Endothelial cell (in vitro differentiated cells): ENCODE data around the gene TRPC4AP. TPM values are rescaled to one million over a fixed set of nuclear protein-coding genes. Genes with fewer than 3 reads are reported as not detected.

Experiments
- DNase-seq: peaks from one replicate; pipeline ENCODE4 v3.0.0; 2021; ENCODE audit warnings: low spot score
- H3K27ac Mint-ChIP-seq: one replicate; pipeline ENCODE4 v1.8.0; 2021; ENCODE audit warnings: mixed read lengths, inconsistent platforms; ENCODE audit not compliant: unreplicated experiment
- H3K27me3 Mint-ChIP-seq: one replicate; pipeline ENCODE4 v1.8.0; 2021; ENCODE audit warnings: mild to moderate bottlenecking, moderate library complexity, mixed read lengths, inconsistent platforms; ENCODE audit not compliant: unreplicated experiment
- H3K36me3 Mint-ChIP-seq: one replicate; pipeline ENCODE4 v1.8.0; 2021; ENCODE audit warnings: mild to moderate bottlenecking, low read depth, mixed read lengths, inconsistent platforms; ENCODE audit not compliant: unreplicated experiment
- H3K4me1 Mint-ChIP-seq: one replicate; pipeline ENCODE4 v1.8.0; 2021; ENCODE audit warnings: mild to moderate bottlenecking, mixed read lengths, inconsistent platforms; ENCODE audit not compliant: unreplicated experiment
- H3K4me3 Mint-ChIP-seq: one replicate; pipeline ENCODE4 v1.8.0; 2021; ENCODE audit warnings: mild to moderate bottlenecking, mixed read lengths, inconsistent platforms; ENCODE audit not compliant: unreplicated experiment
- H3K9me3 Mint-ChIP-seq: one replicate; pipeline ENCODE4 v1.8.0; 2021; ENCODE audit warnings: mixed read lengths, inconsistent platforms; ENCODE audit not compliant: unreplicated experiment
- long read RNA-seq: library from polyadenylated mRNA; unstranded; transcript quantifications from one replicate; pipeline ENCODE4 v2.0.0, GENCODE V29; 2020; ENCODE audit not compliant: unreplicated experiment
- total RNA-seq: library from RNA; stranded (reverse); fragmentation: NEBNext Ultra II Directional; extraction: Animal tissue kit (Norgen Biotek cat#: 25700); gene quantifications from one replicate; pipeline ENCODE4 v1.2.1, GENCODE V29; 2021; ENCODE audit not compliant: unreplicated experiment
- TF ChIP-seq, protein P1 (sequence below): fragments of 200-600 bp; sonication (generic); IDR thresholded peaks from one replicate; pipeline ENCODE4 v1.5.0; 2021; ENCODE audit warnings: antibody characterized with exemption; ENCODE audit not compliant: unreplicated experiment

TRPC4AP gene
- 109 TPM for total RNA-seq
- long read RNA-seq, transcript TRPC4AP-202 (19 exons, 3,138 nt): minor isoform, 28 of 88 reads
- long read RNA-seq, transcript TRPC4AP-201 (19 exons, 3,226 nt): major isoform, 45 of 88 reads
- long read RNA-seq, partial matches to known transcripts: 10 of 88 reads
- long read RNA-seq, other reads (novel, unspliced or antisense): 5 of 88 reads

- Mint-ChIP-seq H3K4me3 (peak within 1 kb of the TSS; percentile 94), H3K27ac (peak within 1 kb of the TSS; percentile 86), H3K36me3 (peaks cover 8% of the 10 kb centered on the region), H3K27me3 (peaks cover 8% of the 10 kb centered on the region), H3K4me1 (peaks cover 23% of the 10 kb centered on the region), H3K9me3 (no peaks in the 10 kb centered on the region)
- TF ChIP-seq, protein P1, sequence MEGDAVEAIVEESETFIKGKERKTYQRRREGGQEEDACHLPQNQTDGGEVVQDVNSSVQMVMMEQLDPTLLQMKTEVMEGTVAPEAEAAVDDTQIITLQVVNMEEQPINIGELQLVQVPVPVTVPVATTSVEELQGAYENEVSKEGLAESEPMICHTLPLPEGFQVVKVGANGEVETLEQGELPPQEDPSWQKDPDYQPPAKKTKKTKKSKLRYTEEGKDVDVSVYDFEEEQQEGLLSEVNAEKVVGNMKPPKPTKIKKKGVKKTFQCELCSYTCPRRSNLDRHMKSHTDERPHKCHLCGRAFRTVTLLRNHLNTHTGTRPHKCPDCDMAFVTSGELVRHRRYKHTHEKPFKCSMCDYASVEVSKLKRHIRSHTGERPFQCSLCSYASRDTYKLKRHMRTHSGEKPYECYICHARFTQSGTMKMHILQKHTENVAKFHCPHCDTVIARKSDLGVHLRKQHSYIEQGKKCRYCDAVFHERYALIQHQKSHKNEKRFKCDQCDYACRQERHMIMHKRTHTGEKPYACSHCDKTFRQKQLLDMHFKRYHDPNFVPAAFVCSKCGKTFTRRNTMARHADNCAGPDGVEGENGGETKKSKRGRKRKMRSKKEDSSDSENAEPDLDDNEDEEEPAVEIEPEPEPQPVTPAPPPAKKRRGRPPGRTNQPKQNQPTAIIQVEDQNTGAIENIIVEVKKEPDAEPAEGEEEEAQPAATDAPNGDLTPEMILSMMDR: peak; percentile 98
- DNase-seq: peak; percentile 90
These were observed at the start of gene TRPC4AP for GRCh38 chr20:35092524-35093266. TRPC4AP (minus strand) TSS chr20:35092807; CDS start chr20:35092781, 26 bp downstream.

GRCh38 chr20:35135867-35136586 is 43.4 kb upstream of the TRPC4AP start:
- TF ChIP-seq, protein P1: no peak
- DNase-seq: no peak
- Mint-ChIP-seq H3K9me3 (no peaks in the 10 kb centered on the region), H3K4me1 (no peaks in the 10 kb centered on the region), H3K27ac (no peak overlapping the region), H3K4me3 (no peak overlapping the region), H3K36me3 (peaks cover 39% of the 10 kb centered on the region), H3K27me3 (no peaks in the 10 kb centered on the region)

DNA sequence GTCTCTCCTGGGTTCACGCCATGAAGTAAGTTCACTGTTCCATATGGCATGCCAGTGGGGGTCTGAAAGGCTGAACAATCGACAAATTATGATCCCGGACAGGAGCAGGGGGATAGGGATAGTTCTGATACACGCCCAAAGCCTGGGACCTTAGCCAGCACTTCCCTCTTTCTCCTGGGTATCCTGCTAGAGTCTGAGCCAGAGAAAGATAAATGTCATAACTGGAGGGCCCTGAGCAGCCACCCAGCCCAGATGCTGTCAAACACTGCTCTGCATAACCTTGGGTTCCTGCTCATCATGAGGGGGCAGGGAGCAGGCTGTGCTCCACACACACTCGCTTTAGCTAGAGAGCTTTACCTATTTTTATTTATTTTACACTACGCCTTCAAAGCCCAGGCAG is 42.3 kb upstream of the TRPC4AP start:
- Mint-ChIP-seq H3K9me3 (no peaks in the 10 kb centered on the region), H3K27me3 (no peaks in the 10 kb centered on the region), H3K36me3 (peaks cover 41% of the 10 kb centered on the region), H3K4me3 (no peak overlapping the region), H3K4me1 (no peaks in the 10 kb centered on the region), H3K27ac (no peak overlapping the region)
- TF ChIP-seq, protein P1: no peak
- no peak for DNase-seq

DNA sequence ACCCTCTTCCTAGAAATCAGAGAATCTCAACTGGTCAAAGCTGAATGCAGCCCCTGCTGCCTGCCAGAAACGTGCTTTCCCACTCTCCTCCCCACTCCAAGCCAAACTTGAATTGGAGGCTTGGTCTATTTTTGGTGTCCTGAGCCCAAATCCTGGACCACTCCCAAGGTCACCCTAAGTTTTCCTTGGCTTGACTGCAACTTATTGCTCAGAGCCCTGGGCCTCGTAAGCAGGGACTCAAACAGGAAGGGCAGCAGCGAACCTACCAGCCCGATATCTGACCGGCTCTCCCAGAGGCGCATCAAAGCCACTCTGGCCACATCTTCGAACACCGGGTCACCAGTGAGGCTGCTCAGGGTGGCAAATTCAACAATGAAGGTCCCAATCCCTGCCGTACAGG is 41.9 kb upstream of the TRPC4AP start:
- peaks cover 41% of the 10 kb centered on the region for H3K36me3 Mint-ChIP-seq
- TF ChIP-seq, protein P1: no peak
- H3K27ac Mint-ChIP-seq: no peak overlapping the region
- no peaks in the 10 kb centered on the region for H3K27me3 Mint-ChIP-seq
- no peaks in the 10 kb centered on the region for H3K9me3 Mint-ChIP-seq
- no peak overlapping the region for H3K4me3 Mint-ChIP-seq
- H3K4me1 Mint-ChIP-seq: no peaks in the 10 kb centered on the region
- no peak for DNase-seq
